ENCODE measurements around the gene SMOC1. TPM values are rescaled to one million over a fixed set of nuclear protein-coding genes. Genes with fewer than 3 reads are reported as not detected.

The SMOC1 gene
- total RNA-seq, 3 donors from 2014 or later (not counting 1 experiment from before 2014, with no cell fraction given): not detected

- no peak overlapping the region for H3K27ac Mint-ChIP-seq
- Histone ChIP-seq H3K27me3 (ENCODE audit: control insufficient read depth, insufficient read depth, low read length) (no peaks in the 10 kb centered on the region), H3K4me3 (ENCODE audit: low read length) (no peak overlapping the region), H3K27ac (ENCODE audit: low read length) (no peak overlapping the region), H3K36me3 (ENCODE audit: control insufficient read depth, insufficient read depth, low read length) (no peaks in the 10 kb centered on the region), H3K4me1 (ENCODE audit: control insufficient read depth, insufficient read depth, low read length) (no peaks in the 10 kb centered on the region), H3K9me3 (ENCODE audit: control insufficient read depth, insufficient read depth, low read length) (no peaks in the 10 kb centered on the region)
- H3K4me3 Mint-ChIP-seq: no peak overlapping the region
- no peaks in the 10 kb centered on the region for H3K36me3 Mint-ChIP-seq
- no peak for DNase-seq
- WGBS (ENCODE audit: insufficient coverage): 93% methylated on average over 3 of the region's 3 CpGs
- intact Hi-C loops (cut with micrococcal nuclease): no loop called here
- no peak for ATAC-seq
- H3K9me3 Mint-ChIP-seq: no peaks in the 10 kb centered on the region
- H3K4me1 Mint-ChIP-seq: no peaks in the 10 kb centered on the region
- peaks cover 12 to 15% of the 10 kb centered on the region in 2 donors for H3K27me3 Mint-ChIP-seq (ENCODE audit: low read depth in 2 of 2)
- no peak for TF ChIP-seq CTCF (IDR thresholded peaks at IDR 0.05)
These were observed 155.0 kb downstream of the SMOC1 start for GRCh38 chr14:70034257-70034656.

- H3K4me3 ChIP-seq (ENCODE audit: low read length): no peak overlapping the region
- H3K27me3 ChIP-seq (ENCODE audit: control insufficient read depth, insufficient read depth, low read length): no peaks in the 10 kb centered on the region
- Mint-ChIP-seq H3K4me1 (no peaks in the 10 kb centered on the region), H3K36me3 (no peaks in the 10 kb centered on the region), H3K9me3 (no peaks in the 10 kb centered on the region), H3K4me3 (no peak overlapping the region), H3K27me3 (ENCODE audit: low read depth in 2 of 2) (peaks cover 21 to 30% of the 10 kb centered on the region in 2 donors), H3K27ac (no peak overlapping the region)
- intact Hi-C loops (cut with micrococcal nuclease): no loop called here
- no peak for ATAC-seq
- no peaks in the 10 kb centered on the region for H3K36me3 ChIP-seq (ENCODE audit: control insufficient read depth, insufficient read depth, low read length)
- no peak for TF ChIP-seq CTCF (IDR thresholded peaks at IDR 0.05)
- no peaks in the 10 kb centered on the region for H3K9me3 ChIP-seq (ENCODE audit: control insufficient read depth, insufficient read depth, low read length)
- no peak for DNase-seq
- H3K27ac ChIP-seq (ENCODE audit: low read length): no peak overlapping the region
- WGBS (ENCODE audit: insufficient coverage): no CpG with 5 or more reads among the region's 1 CpG
- no peaks in the 10 kb centered on the region for H3K4me1 ChIP-seq (ENCODE audit: control insufficient read depth, insufficient read depth, low read length)
These were observed 157.4 kb downstream of the SMOC1 start for GRCh38 chr14:70036665-70037064.

- ATAC-seq: no peak
- intact Hi-C loops (cut with micrococcal nuclease): no loop called here
- H3K27me3 Mint-ChIP-seq (ENCODE audit: low read depth in 2 of 2): peaks cover 31 to 36% of the 10 kb centered on the region in 2 donors
- H3K27me3 ChIP-seq (ENCODE audit: control insufficient read depth, insufficient read depth, low read length): peaks cover 2% of the 10 kb centered on the region
- H3K36me3 ChIP-seq (ENCODE audit: control insufficient read depth, insufficient read depth, low read length): no peaks in the 10 kb centered on the region
- DNase-seq: no peak
- no peaks in the 10 kb centered on the region for H3K9me3 Mint-ChIP-seq
- H3K4me3 Mint-ChIP-seq: no peak overlapping the region
- H3K4me1 ChIP-seq (ENCODE audit: control insufficient read depth, insufficient read depth, low read length): no peaks in the 10 kb centered on the region
- no peak for TF ChIP-seq CTCF (IDR thresholded peaks at IDR 0.05)
- WGBS (ENCODE audit: insufficient coverage): 83% methylated on average over 2 of the region's 2 CpGs
- no peak overlapping the region for H3K4me3 ChIP-seq (ENCODE audit: low read length)
- no peaks in the 10 kb centered on the region for H3K9me3 ChIP-seq (ENCODE audit: control insufficient read depth, insufficient read depth, low read length)
- no peak overlapping the region for H3K27ac ChIP-seq (ENCODE audit: low read length)
- no peaks in the 10 kb centered on the region for H3K36me3 Mint-ChIP-seq
- no peak overlapping the region for H3K27ac Mint-ChIP-seq
- no peaks in the 10 kb centered on the region for H3K4me1 Mint-ChIP-seq
These were observed 163.8 kb downstream of the SMOC1 start for GRCh38 chr14:70043001-70043400.

DNA sequence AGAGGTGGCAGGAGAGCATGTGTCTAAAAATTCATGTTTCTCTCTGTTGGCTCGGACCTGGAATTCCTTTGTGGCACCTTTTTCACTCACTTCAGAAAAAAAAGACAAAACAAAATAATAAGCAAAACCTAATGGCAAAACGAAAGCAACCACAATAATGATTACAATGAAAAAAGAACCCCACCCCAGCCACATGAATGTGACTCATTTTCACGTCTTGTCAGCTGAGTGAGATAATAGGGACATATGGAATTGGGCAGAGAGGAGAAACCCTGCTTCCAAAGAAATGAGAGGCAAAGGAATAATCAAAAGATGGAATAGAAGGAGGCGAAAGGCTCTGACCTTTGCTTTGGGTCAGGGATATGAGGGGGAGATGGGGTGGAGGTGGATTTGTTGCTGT lies 166.1 kb downstream of the SMOC1 start:
- H3K27ac Mint-ChIP-seq: no peak overlapping the region
- no peak for TF ChIP-seq CTCF (IDR thresholded peaks at IDR 0.05)
- H3K4me3 Mint-ChIP-seq: no peak overlapping the region
- no peaks in the 10 kb centered on the region for H3K9me3 Mint-ChIP-seq
- H3K4me3 ChIP-seq (ENCODE audit: low read length): no peak overlapping the region
- intact Hi-C loops (cut with micrococcal nuclease): no loop called here
- DNase-seq (no peak), ATAC-seq (no peak)
- peaks cover 18% of the 10 kb centered on the region in 2 donors for H3K27me3 Mint-ChIP-seq (ENCODE audit: low read depth in 2 of 2)
- H3K4me1 Mint-ChIP-seq: no peaks in the 10 kb centered on the region
- H3K27ac ChIP-seq (ENCODE audit: low read length): no peak overlapping the region
- no peaks in the 10 kb centered on the region for H3K4me1 ChIP-seq (ENCODE audit: control insufficient read depth, insufficient read depth, low read length)
- no peaks in the 10 kb centered on the region for H3K9me3 ChIP-seq (ENCODE audit: control insufficient read depth, insufficient read depth, low read length)
- no peaks in the 10 kb centered on the region for H3K36me3 ChIP-seq (ENCODE audit: control insufficient read depth, insufficient read depth, low read length)
- peaks cover 2% of the 10 kb centered on the region for H3K27me3 ChIP-seq (ENCODE audit: control insufficient read depth, insufficient read depth, low read length)
- 72% methylated on average over 3 of the region's 4 CpGs for WGBS (ENCODE audit: insufficient coverage)
- H3K36me3 Mint-ChIP-seq: no peaks in the 10 kb centered on the region
